ENCODE data around the gene TRABD2A.

DNA sequence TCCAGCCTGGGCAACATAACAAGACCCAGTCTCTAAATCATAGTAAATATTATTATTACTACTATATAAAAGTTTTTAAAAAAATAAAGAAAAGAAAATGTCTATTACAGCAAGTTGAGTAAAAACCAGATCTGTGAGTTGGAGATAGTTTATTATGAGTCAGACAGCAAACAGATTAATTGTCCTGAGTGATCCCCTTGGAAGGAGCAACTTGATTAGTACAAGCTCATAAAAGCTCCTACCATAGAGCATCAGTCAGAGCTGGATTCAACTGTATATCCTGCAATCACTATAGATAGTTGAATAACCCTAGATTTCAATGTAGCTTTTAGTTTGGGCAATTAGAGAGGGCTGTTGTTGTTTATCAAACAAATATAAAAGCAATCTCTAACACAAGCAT, 84.1 kb downstream of the TRABD2A start:
- TF ChIP-seq, protein P1, sequence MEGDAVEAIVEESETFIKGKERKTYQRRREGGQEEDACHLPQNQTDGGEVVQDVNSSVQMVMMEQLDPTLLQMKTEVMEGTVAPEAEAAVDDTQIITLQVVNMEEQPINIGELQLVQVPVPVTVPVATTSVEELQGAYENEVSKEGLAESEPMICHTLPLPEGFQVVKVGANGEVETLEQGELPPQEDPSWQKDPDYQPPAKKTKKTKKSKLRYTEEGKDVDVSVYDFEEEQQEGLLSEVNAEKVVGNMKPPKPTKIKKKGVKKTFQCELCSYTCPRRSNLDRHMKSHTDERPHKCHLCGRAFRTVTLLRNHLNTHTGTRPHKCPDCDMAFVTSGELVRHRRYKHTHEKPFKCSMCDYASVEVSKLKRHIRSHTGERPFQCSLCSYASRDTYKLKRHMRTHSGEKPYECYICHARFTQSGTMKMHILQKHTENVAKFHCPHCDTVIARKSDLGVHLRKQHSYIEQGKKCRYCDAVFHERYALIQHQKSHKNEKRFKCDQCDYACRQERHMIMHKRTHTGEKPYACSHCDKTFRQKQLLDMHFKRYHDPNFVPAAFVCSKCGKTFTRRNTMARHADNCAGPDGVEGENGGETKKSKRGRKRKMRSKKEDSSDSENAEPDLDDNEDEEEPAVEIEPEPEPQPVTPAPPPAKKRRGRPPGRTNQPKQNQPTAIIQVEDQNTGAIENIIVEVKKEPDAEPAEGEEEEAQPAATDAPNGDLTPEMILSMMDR (IDR thresholded peaks at IDR 0.05): no peak
- TF ChIP-seq POLR2A (IDR thresholded peaks at IDR 0.05): no peak

All from sigmoid colon (tissue), 3 donors.